GM18498 (cell line): ENCODE measurements around the gene GRAMD1B.
A peak's percentile ranks its signal among the peaks of the same experiment; 100 is the strongest.
"Not testable (repeated sequence)": the region's sequence is repeated elsewhere in the genome, so short reads cannot be mapped to it uniquely, and the experiment has no call there.

Source experiments
- ATAC-seq: cut with Tn5 transposase; IDR thresholded peaks from one replicate; pipeline ENCODE4 v1.9.1; 2021; ENCODE audit warnings: mild to moderate bottlenecking, moderate library complexity; ENCODE audit not compliant: unreplicated experiment

The GRAMD1B gene

GRCh38 chr11:123562158-123562557 lies 132.1 kb downstream of the GRAMD1B start:
- ATAC-seq = no peak

- no peak for ATAC-seq
Measured at GRCh38 chr11:123562829-123563228, 132.8 kb downstream of the GRAMD1B start.

GRCh38 chr11:123564221-123564620 lies 134.2 kb downstream of the GRAMD1B start:
- no peak for ATAC-seq

- ATAC-seq = no peak
Measured at GRCh38 chr11:123566852-123567251, 136.8 kb downstream of the GRAMD1B start.

GRCh38 chr11:123567466-123567865 lies 137.4 kb downstream of the GRAMD1B start:
- ATAC-seq = no peak

- ATAC-seq = no peak
Measured at GRCh38 chr11:123568367-123568870, 138.3 kb downstream of the GRAMD1B start.

GRCh38 chr11:123569393-123569792 lies 139.3 kb downstream of the GRAMD1B start:
- no peak for ATAC-seq

- ATAC-seq = no peak
Measured at GRCh38 chr11:123570939-123571580, 141.0 kb downstream of the GRAMD1B start.

GRCh38 chr11:123572791-123573190 lies 142.7 kb downstream of the GRAMD1B start:
- ATAC-seq = not testable (repeated sequence)

GRCh38 chr11:123573286-123573685 lies 143.2 kb downstream of the GRAMD1B start:
- no peak for ATAC-seq

- no peak for ATAC-seq
Measured at GRCh38 chr11:123575441-123575840, 145.4 kb downstream of the GRAMD1B start.

- no peak for ATAC-seq
Measured at GRCh38 chr11:123576082-123576481, 146.0 kb downstream of the GRAMD1B start.

GRCh38 chr11:123576501-123576900 lies 146.4 kb downstream of the GRAMD1B start:
- ATAC-seq = no peak

GRCh38 chr11:123577081-123577598 lies 147.1 kb downstream of the GRAMD1B start:
- ATAC-seq = peak; percentile 69

GRCh38 chr11:123578778-123579481 lies 148.9 kb downstream of the GRAMD1B start:
- no peak for ATAC-seq

- no peak for ATAC-seq
Measured at GRCh38 chr11:123579482-123579812, 149.4 kb downstream of the GRAMD1B start.

- ATAC-seq = no peak
Measured at GRCh38 chr11:123580137-123580536, 150.1 kb downstream of the GRAMD1B start.

- ATAC-seq = peak; percentile 88
Measured at GRCh38 chr11:123580557-123581275, 150.6 kb downstream of the GRAMD1B start.

GRCh38 chr11:123581651-123582399 lies 151.8 kb downstream of the GRAMD1B start:
- no peak for ATAC-seq

GRCh38 chr11:123582992-123583504 lies 153.0 kb downstream of the GRAMD1B start:
- no peak for ATAC-seq

GRCh38 chr11:123584186-123584585 lies 154.1 kb downstream of the GRAMD1B start:
- ATAC-seq = no peak
